ENCODE measurements around the gene TMC2.

DNA sequence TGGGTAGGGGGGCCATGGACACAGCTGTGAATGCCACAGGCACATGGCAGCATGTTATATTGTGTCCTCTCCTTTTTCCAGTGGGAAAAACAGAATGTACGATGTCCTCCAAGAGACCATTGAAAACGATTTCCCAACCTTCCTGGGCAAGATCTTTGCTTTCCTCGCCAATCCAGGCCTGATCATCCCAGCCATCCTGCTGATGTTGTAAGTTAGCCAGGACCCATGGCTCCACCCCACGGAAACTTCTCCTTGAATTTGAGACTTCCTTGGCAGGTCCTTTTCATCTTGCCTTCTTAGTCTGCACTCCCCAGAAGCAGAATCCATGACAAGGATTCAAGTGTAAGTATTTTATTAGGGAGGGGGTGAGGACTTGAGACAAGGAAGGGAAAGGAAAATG is 87.8 kb downstream of the TMC2 start:
- TF ChIP-seq, protein P1, sequence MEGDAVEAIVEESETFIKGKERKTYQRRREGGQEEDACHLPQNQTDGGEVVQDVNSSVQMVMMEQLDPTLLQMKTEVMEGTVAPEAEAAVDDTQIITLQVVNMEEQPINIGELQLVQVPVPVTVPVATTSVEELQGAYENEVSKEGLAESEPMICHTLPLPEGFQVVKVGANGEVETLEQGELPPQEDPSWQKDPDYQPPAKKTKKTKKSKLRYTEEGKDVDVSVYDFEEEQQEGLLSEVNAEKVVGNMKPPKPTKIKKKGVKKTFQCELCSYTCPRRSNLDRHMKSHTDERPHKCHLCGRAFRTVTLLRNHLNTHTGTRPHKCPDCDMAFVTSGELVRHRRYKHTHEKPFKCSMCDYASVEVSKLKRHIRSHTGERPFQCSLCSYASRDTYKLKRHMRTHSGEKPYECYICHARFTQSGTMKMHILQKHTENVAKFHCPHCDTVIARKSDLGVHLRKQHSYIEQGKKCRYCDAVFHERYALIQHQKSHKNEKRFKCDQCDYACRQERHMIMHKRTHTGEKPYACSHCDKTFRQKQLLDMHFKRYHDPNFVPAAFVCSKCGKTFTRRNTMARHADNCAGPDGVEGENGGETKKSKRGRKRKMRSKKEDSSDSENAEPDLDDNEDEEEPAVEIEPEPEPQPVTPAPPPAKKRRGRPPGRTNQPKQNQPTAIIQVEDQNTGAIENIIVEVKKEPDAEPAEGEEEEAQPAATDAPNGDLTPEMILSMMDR (IDR thresholded peaks at IDR 0.05): no peak
- TF ChIP-seq POLR2A (IDR thresholded peaks at IDR 0.05): no peak
